Thyroid gland (tissue), 4 donors: ENCODE measurements around the gene PRELID3B.

Experiments used
- CTCF ChIP-seq, 6 experiments: fragments of 200-600 bp in 3 of 6; fragments of 450-650 bp in 3 of 6; sonication (generic) in 3 of 6; IDR thresholded peaks; one replicate each; pipeline ENCODE4 v1.5.1; 2016 to 2019; ENCODE audit warnings: antibody characterized with exemption in 6 of 6, mild to moderate bottlenecking in 2 of 6, inconsistent platforms in 1 of 6, moderate library complexity in 1 of 6
- POLR2A ChIP-seq, 2 donors: fragments of 450-650 bp; IDR thresholded peaks; one replicate each; pipeline ENCODE4 v1.6.1; 2017; ENCODE audit warnings: antibody characterized with exemption in 2 of 2, mild to moderate bottlenecking in 2 of 2, moderate library complexity in 1 of 2

GRCh38 chr20:58987790-58988564 lies 54.6 kb downstream of the PRELID3B start:
- no peak for TF ChIP-seq CTCF (IDR thresholded peaks at IDR 0.05)
- TF ChIP-seq POLR2A (IDR thresholded peaks at IDR 0.05): no peak
